ENCODE results near the gene SYNDIG1L.

DNA sequence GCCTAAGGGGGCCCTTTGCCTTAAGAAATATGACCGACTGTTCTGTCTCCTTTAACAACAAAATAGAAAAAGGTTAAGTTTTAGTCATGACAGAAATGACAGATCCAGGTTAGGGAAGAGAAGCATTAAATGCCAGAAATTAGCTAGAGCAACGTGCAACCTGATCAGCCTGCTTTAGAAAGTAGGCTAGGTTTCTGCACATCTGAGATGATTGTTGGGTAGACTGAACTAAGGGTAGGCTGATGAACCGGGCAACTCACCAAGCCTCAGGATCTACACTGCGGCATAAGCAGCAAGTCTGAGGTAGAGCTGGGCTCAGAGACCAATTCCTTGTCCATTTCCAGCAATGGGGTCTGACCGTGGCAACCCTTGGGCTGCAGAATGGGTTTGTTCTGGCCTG lies 37.7 kb upstream of the SYNDIG1L start:
- TF ChIP-seq HMGXB4 (CRISPR knock-in tag; IDR thresholded peaks at IDR 0.05) (no peak), AFF4 (CRISPR knock-in tag; IDR thresholded peaks at IDR 0.05; ENCODE audit: borderline replicate concordance) (no peak), NFE2L1 (CRISPR knock-in tag; IDR thresholded peaks at IDR 0.05) (no peak), ZNF263 (CRISPR knock-in tag; IDR thresholded peaks at IDR 0.05; ENCODE audit: low read depth) (no peak), ATF2 (CRISPR knock-in tag; IDR thresholded peaks at IDR 0.05; ENCODE audit: borderline replicate concordance, low read depth) (no peak), JUN (CRISPR knock-in tag; IDR thresholded peaks at IDR 0.05) (no peak)
- TF ChIP-seq, protein P1, sequence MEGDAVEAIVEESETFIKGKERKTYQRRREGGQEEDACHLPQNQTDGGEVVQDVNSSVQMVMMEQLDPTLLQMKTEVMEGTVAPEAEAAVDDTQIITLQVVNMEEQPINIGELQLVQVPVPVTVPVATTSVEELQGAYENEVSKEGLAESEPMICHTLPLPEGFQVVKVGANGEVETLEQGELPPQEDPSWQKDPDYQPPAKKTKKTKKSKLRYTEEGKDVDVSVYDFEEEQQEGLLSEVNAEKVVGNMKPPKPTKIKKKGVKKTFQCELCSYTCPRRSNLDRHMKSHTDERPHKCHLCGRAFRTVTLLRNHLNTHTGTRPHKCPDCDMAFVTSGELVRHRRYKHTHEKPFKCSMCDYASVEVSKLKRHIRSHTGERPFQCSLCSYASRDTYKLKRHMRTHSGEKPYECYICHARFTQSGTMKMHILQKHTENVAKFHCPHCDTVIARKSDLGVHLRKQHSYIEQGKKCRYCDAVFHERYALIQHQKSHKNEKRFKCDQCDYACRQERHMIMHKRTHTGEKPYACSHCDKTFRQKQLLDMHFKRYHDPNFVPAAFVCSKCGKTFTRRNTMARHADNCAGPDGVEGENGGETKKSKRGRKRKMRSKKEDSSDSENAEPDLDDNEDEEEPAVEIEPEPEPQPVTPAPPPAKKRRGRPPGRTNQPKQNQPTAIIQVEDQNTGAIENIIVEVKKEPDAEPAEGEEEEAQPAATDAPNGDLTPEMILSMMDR (IDR thresholded peaks at IDR 0.05): no peak
- TF ChIP-seq, protein P2, sequence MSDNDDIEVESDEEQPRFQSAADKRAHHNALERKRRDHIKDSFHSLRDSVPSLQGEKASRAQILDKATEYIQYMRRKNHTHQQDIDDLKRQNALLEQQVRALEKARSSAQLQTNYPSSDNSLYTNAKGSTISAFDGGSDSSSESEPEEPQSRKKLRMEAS (CRISPR knock-in tag; IDR thresholded peaks at IDR 0.05): no peak
- TF ChIP-seq, protein P3, sequence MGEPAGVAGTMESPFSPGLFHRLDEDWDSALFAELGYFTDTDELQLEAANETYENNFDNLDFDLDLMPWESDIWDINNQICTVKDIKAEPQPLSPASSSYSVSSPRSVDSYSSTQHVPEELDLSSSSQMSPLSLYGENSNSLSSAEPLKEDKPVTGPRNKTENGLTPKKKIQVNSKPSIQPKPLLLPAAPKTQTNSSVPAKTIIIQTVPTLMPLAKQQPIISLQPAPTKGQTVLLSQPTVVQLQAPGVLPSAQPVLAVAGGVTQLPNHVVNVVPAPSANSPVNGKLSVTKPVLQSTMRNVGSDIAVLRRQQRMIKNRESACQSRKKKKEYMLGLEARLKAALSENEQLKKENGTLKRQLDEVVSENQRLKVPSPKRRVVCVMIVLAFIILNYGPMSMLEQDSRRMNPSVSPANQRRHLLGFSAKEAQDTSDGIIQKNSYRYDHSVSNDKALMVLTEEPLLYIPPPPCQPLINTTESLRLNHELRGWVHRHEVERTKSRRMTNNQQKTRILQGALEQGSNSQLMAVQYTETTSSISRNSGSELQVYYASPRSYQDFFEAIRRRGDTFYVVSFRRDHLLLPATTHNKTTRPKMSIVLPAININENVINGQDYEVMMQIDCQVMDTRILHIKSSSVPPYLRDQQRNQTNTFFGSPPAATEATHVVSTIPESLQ (CRISPR knock-in tag; IDR thresholded peaks at IDR 0.05): no peak
